ENCODE measurements around the gene NHLH1.

The NHLH1 gene

GRCh38 chr1:160359559-160360226 is 7.2 kb upstream of the NHLH1 start:
- no peak for DNase-seq (ENCODE audit: low read depth in 2 of 2)

GRCh38 chr1:160360227-160360695 is 6.6 kb upstream of the NHLH1 start:
- DNase-seq (ENCODE audit: low read depth in 2 of 2): no peak

- DNase-seq (ENCODE audit: low read depth in 2 of 2): no peak
Measured at GRCh38 chr1:160361199-160361598, 5.7 kb upstream of the NHLH1 start.

- DNase-seq (ENCODE audit: low read depth in 2 of 2): no peak
Measured at GRCh38 chr1:160361814-160362167, 5.1 kb upstream of the NHLH1 start.

- no peak for DNase-seq (ENCODE audit: low read depth in 2 of 2)
Measured at GRCh38 chr1:160362168-160362957, 4.5 kb upstream of the NHLH1 start.

- no peak for DNase-seq (ENCODE audit: low read depth in 2 of 2)
Measured at GRCh38 chr1:160363010-160363409, 3.9 kb upstream of the NHLH1 start.

- no peak for DNase-seq (ENCODE audit: low read depth in 2 of 2)
Measured at GRCh38 chr1:160363951-160364735, 2.7 kb upstream of the NHLH1 start.

- no peak for DNase-seq (ENCODE audit: low read depth in 2 of 2)
Measured at GRCh38 chr1:160365325-160365724, 1.5 kb upstream of the NHLH1 start.

- no peak for DNase-seq (ENCODE audit: low read depth in 2 of 2)
Measured at GRCh38 chr1:160367516-160367900, 637 bp downstream of the NHLH1 start.

- no peak for DNase-seq (ENCODE audit: low read depth in 2 of 2)
Measured at GRCh38 chr1:160367934-160368923, 1.4 kb downstream of the NHLH1 start.

- no peak for DNase-seq (ENCODE audit: low read depth in 2 of 2)
Measured at GRCh38 chr1:160369087-160369486, 2.2 kb downstream of the NHLH1 start.

- no peak for DNase-seq (ENCODE audit: low read depth in 2 of 2)
Measured at GRCh38 chr1:160370561-160371345, 3.9 kb downstream of the NHLH1 start.

- DNase-seq (ENCODE audit: low read depth in 2 of 2): no peak
Measured at GRCh38 chr1:160371346-160371631, 4.4 kb downstream of the NHLH1 start.

- no peak for DNase-seq (ENCODE audit: low read depth in 2 of 2)
Measured at GRCh38 chr1:160371756-160372155, 4.9 kb downstream of the NHLH1 start.

- DNase-seq (ENCODE audit: low read depth in 2 of 2): no peak
Measured at GRCh38 chr1:160373696-160374095, 6.8 kb downstream of the NHLH1 start.

- no peak for DNase-seq (ENCODE audit: low read depth in 2 of 2)
Measured at GRCh38 chr1:160374306-160375110, 7.6 kb downstream of the NHLH1 start.

GRCh38 chr1:160375788-160376524 is 9.1 kb downstream of the NHLH1 start:
- no peak for DNase-seq (ENCODE audit: low read depth in 2 of 2)

- no peak for DNase-seq (ENCODE audit: low read depth in 2 of 2)
Measured at GRCh38 chr1:160376525-160377131, 9.8 kb downstream of the NHLH1 start.

Measured in activated CD8-positive, alpha-beta memory T cell treated with anti-CD3 and anti-CD28 coated beads for 4 hours (primary cell).